WTC11 (cell line): ENCODE data around the gene LLGL2. TPM values are rescaled to one million over a fixed set of nuclear protein-coding genes. Genes with fewer than 3 reads are reported as not detected.

Source experiments
- AFF4 ChIP-seq: sonication (generic); formaldehyde crosslinking; IDR thresholded peaks from 2 replicates; pipeline ENCODE4 v1.8.1; 2023; ENCODE audit warnings: mild to moderate bottlenecking, missing genetic modification reagents, borderline replicate concordance
- AR ChIP-seq: fragments of 250-450 bp; sonication (Bioruptor Pico); IDR thresholded peaks from 2 replicates; pipeline ENCODE4 v1.9.0; 2021; ENCODE audit warnings: mild to moderate bottlenecking
- ATF1 ChIP-seq: sonication (generic); formaldehyde crosslinking; IDR thresholded peaks from 2 replicates; pipeline ENCODE4 v1.8.1; 2023; ENCODE audit warnings: mild to moderate bottlenecking, moderate library complexity, missing genetic modification reagents
- ATF6 ChIP-seq: sonication (generic); formaldehyde crosslinking; IDR thresholded peaks from 2 replicates; pipeline ENCODE4 v1.8.1; 2023; ENCODE audit warnings: mild to moderate bottlenecking, missing genetic modification reagents
- CREB1 ChIP-seq: sonication (generic); formaldehyde crosslinking; IDR thresholded peaks from 2 replicates; pipeline ENCODE4 v1.8.0; 2023; ENCODE audit warnings: mild to moderate bottlenecking, missing genetic modification reagents
- CREM ChIP-seq: sonication (generic); formaldehyde crosslinking; IDR thresholded peaks from 2 replicates; pipeline ENCODE4 v1.8.1; 2022; ENCODE audit warnings: mild to moderate bottlenecking, missing genetic modification reagents, moderate library complexity
- ERG ChIP-seq: fragments of 250-450 bp; sonication (Bioruptor Pico); IDR thresholded peaks from 2 replicates; pipeline ENCODE4 v1.8.0; 2021; ENCODE audit warnings: mild to moderate bottlenecking
- IRF2 ChIP-seq: sonication (generic); formaldehyde crosslinking; IDR thresholded peaks from 2 replicates; pipeline ENCODE4 v1.8.0; 2022; ENCODE audit warnings: low read depth, missing genetic modification reagents, borderline replicate concordance
- MXD4 ChIP-seq: fragments of 250-450 bp; sonication (Bioruptor Pico); IDR thresholded peaks from 2 replicates; pipeline ENCODE4 v1.8.0; 2021; ENCODE audit warnings: mild to moderate bottlenecking, moderate library complexity, borderline replicate concordance
- NFATC4 ChIP-seq: fragments of 250-450 bp; sonication (Bioruptor Pico); IDR thresholded peaks from 2 replicates; pipeline ENCODE4 v1.9.0; 2021; ENCODE audit warnings: mild to moderate bottlenecking
- NR1H2 ChIP-seq: sonication (generic); formaldehyde crosslinking; IDR thresholded peaks from 2 replicates; pipeline ENCODE4 v1.9.0; 2021; ENCODE audit warnings: mild to moderate bottlenecking, moderate library complexity, missing genetic modification reagents
- RORB ChIP-seq: fragments of 250-450 bp; sonication (Bioruptor Pico); IDR thresholded peaks from 2 replicates; pipeline ENCODE4 v1.9.0; 2021; ENCODE audit warnings: mild to moderate bottlenecking
- SP1 ChIP-seq: sonication (generic); formaldehyde crosslinking; conservative IDR thresholded peaks from 2 replicates; pipeline ENCODE4 v1.8.1; 2022; ENCODE audit warnings: missing genetic modification reagents
- TP53 ChIP-seq: sonication (generic); formaldehyde crosslinking; IDR thresholded peaks from 2 replicates; pipeline ENCODE4 v1.8.1; 2023; ENCODE audit warnings: mild to moderate bottlenecking, missing genetic modification reagents
- USF2 ChIP-seq: sonication (generic); formaldehyde crosslinking; IDR thresholded peaks from 2 replicates; pipeline ENCODE4 v1.8.1; 2023; ENCODE audit warnings: mild to moderate bottlenecking, missing genetic modification reagents, moderate library complexity
- ZNF281 ChIP-seq: sonication (generic); formaldehyde crosslinking; IDR thresholded peaks from 2 replicates; pipeline ENCODE4 v1.8.0; 2023; ENCODE audit warnings: mild to moderate bottlenecking, missing genetic modification reagents
- ZNF396 ChIP-seq: fragments of 250-450 bp; sonication (Bioruptor Pico); IDR thresholded peaks from 2 replicates; pipeline ENCODE4 v1.8.0; 2021; ENCODE audit warnings: mild to moderate bottlenecking, moderate library complexity, borderline replicate concordance
- ZNF425 ChIP-seq: fragments of 250-450 bp; sonication (Bioruptor Pico); conservative IDR thresholded peaks from 2 replicates; pipeline ENCODE4 v1.9.0; 2021; ENCODE audit warnings: mild to moderate bottlenecking
- total RNA-seq: library from RNA; stranded (reverse); gene quantifications from 3 replicates; pipeline ENCODE4 v1.2.3, GENCODE V29; 2021

Gene LLGL2
- total RNA-seq, 1 experiment from 2014 or later, result 103 TPM

GRCh38 chr17:75587675-75588595 is 62.4 kb downstream of the LLGL2 start, which contains the start of gene MYO15B (continued):
- TF ChIP-seq AFF4 (no peak), ZNF425 (CRISPR knock-in tag) (no peak), CREB1 (CRISPR knock-in tag) (no peak), NR1H2 (CRISPR knock-in tag) (no peak), NFATC4 (CRISPR knock-in tag) (no peak), ATF1 (no peak), USF2 (CRISPR knock-in tag) (no peak), MXD4 (CRISPR knock-in tag) (no peak), SP1 (CRISPR knock-in tag) (no peak), ZNF396 (CRISPR knock-in tag) (no peak), CREM (no peak), TP53 (CRISPR knock-in tag) (no peak; the same call in 1 of the 2 replicates), ZNF281 (no peak), ERG (no peak), IRF2 (no peak), ATF6 (CRISPR knock-in tag) (no peak), AR (CRISPR knock-in tag) (no peak), RORB (CRISPR knock-in tag) (no peak)
- TF ChIP-seq, all 79 proteins: peak for 11
